Measurements from ENCODE around the gene USO1.

The USO1 gene

DNA sequence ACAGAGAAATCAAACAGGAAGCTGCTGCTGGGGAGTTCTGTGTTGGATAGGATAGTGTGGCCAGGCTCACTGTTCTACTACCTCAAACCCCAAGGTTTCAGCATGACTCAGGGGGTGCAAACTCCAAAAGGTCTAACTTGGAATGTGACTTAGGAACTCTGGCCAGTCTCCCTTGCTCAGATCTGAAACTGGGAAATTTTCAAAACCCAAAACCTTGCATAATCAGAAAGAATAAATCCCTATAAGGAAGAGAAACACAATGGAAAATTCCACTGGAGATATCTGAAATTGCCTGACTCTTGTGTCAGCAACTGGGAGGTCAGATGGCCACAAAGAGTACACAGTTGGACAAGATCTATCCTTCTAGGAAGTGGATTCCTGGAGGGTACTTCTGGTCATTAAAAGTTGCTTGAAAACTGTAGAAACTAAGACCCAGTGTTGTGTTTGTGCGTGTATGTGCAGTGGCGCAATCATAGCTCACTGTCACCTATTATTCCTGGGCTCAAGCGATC, 119.8 kb downstream of the USO1 start:
- peak; percentile 79 to 82 for DNase-seq (ENCODE audit: low read depth in 2 of 2)

- no peak for DNase-seq (ENCODE audit: low read depth in 2 of 2)
Observed at GRCh38 chr4:75845992-75846391, 121.6 kb downstream of the USO1 start.

DNA sequence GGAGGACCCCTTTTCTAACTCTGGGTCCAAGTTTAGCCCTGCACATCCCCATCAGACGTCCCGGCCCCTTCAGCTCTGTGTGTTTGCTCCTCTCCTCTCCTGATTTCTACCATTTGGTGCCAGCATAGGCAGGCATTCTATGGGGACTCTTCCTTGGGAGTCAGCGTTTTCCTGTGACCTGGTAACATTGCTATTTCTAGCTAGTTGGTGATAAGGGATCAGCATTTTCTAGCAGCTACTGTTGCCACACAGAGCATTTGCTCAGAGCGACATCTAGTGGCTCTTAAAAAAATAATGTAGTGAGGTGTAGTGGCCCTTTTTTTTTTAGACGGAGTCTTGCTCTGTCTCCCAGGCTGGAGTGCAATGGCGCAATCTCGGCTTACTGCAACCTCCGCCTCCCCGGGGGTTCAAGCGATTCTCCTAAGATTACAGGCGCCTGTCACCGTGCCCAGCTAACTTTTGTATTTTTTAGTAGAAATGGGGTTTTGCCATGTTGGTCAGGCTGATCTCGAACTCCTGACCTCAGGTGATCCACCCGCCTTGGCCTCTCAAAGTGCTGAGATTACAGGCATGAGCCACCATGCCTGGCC, 123.9 kb downstream of the USO1 start:
- peak; percentile 68 for DNase-seq (ENCODE audit: low read depth in 2 of 2)

GRCh38 chr4:75848891-75849290, 124.5 kb downstream of the USO1 start:
- peak in 1 of 2 experiments; percentile 18 for DNase-seq (ENCODE audit: low read depth in 2 of 2)

GRCh38 chr4:75849461-75849860, 125.1 kb downstream of the USO1 start:
- DNase-seq (ENCODE audit: low read depth in 2 of 2), result no peak

DNA sequence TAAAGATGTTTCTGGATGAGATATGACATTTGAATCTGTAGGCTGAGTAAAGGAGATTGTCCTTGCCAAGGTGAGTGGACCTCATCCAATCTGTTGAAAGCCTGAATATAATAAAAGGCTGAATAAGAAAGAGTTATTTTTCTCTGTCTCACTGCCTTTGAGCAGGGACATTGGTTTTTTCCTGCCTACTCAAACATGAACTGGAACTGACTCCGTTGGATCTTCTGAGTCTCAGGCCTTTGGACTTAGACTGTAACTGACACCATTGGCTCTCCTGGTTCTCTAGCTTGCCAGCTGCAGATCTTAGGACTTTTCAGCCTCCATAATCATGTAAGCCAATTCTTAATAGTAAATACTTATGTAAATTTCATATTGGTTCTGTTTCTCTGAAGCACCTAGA, 134.3 kb downstream of the USO1 start:
- DNase-seq (ENCODE audit: low read depth in 2 of 2), result no peak

DNA sequence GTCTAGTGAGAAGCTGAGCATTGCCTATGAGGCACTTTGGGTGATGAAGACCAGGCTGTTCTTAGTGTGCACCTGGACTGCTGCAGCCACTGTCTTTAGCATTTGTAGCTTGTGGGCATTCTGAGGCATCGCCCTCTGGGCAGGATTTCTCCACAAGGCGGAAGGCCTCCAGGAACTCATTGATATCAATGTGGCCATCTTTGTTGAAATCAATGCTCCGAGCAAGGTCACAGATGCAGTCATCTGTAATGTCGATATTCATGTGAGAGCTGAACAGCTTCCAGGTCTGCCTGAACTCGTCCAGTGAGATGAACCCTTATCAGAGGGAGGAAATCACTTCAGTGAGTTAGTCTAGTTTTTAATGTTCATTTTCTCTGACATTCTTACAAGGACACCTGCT, 136.2 kb downstream of the USO1 start:
- DNase-seq (ENCODE audit: low read depth in 2 of 2), result no peak

All from fibroblast of skin of left biceps (primary cell).